GM19023 (cell line): Measurements from ENCODE around the gene CACNA2D3.
"Not testable (repeated sequence)": the region's sequence is repeated elsewhere in the genome, so short reads cannot be mapped to it uniquely, and the experiment has no call there.

Experiments
- ATAC-seq: cut with Tn5 transposase; IDR thresholded peaks from one replicate; pipeline ENCODE4 v1.9.1; 2021; ENCODE audit warnings: mild to moderate bottlenecking, moderate library complexity; ENCODE audit not compliant: unreplicated experiment

The CACNA2D3 gene

GRCh38 chr3:55090291-55090690 is 967.9 kb downstream of the CACNA2D3 start:
- no peak for ATAC-seq

GRCh38 chr3:55090746-55091145 is 968.4 kb downstream of the CACNA2D3 start:
- ATAC-seq: no peak

GRCh38 chr3:55091381-55092225 is 969.3 kb downstream of the CACNA2D3 start:
- no peak for ATAC-seq

- ATAC-seq: no peak
These were observed 972.3 kb downstream of the CACNA2D3 start for GRCh38 chr3:55094676-55095075.

- no peak for ATAC-seq
These were observed 975.1 kb downstream of the CACNA2D3 start for GRCh38 chr3:55097441-55097840.

- no peak for ATAC-seq
These were observed 983.3 kb downstream of the CACNA2D3 start for GRCh38 chr3:55105647-55106046.

GRCh38 chr3:55107187-55107586 is 984.8 kb downstream of the CACNA2D3 start:
- no peak for ATAC-seq

GRCh38 chr3:55111906-55112305 is 989.6 kb downstream of the CACNA2D3 start:
- ATAC-seq: not testable (repeated sequence)

GRCh38 chr3:55118451-55118850 is 996.1 kb downstream of the CACNA2D3 start:
- no peak for ATAC-seq

GRCh38 chr3:55119268-55119667 is 996.9 kb downstream of the CACNA2D3 start:
- ATAC-seq: no peak

GRCh38 chr3:55122312-55122711 is 1000.0 kb downstream of the CACNA2D3 start:
- ATAC-seq: no peak
